HG03575 (cell line): ENCODE results near the gene ALPG.
"Not testable (repeated sequence)": the region's sequence is repeated elsewhere in the genome, so short reads cannot be mapped to it uniquely, and the experiment has no call there.

ENCODE experiments used
- ATAC-seq: cut with Tn5 transposase; IDR thresholded peaks from one replicate; pipeline ENCODE4 v1.9.1; 2021; ENCODE audit not compliant: unreplicated experiment, insufficient number of reproducible peaks, low FRiP score; ENCODE audit errors: extremely low read depth

The ALPG gene

GRCh38 chr2:232375164-232375563 is 31.5 kb upstream of the ALPG start:
- no peak for ATAC-seq

GRCh38 chr2:232376260-232376659 is 30.4 kb upstream of the ALPG start:
- ATAC-seq, result no peak

GRCh38 chr2:232376713-232377112 is 29.9 kb upstream of the ALPG start:
- ATAC-seq, result no peak

- ATAC-seq, result no peak
These were observed 29.3 kb upstream of the ALPG start for GRCh38 chr2:232377319-232377718.

- ATAC-seq, result no peak
These were observed 28.6 kb upstream of the ALPG start for GRCh38 chr2:232377841-232378734.

GRCh38 chr2:232378735-232379151 is 27.9 kb upstream of the ALPG start, which contains the start of gene ALPP:
Gene ALPP, plus strand, starts transcription at chr2:232378751. Its CDS starts 52 bp downstream, at chr2:232378803.
- not testable (repeated sequence) for ATAC-seq

- not testable (repeated sequence) for ATAC-seq
These were observed 26.7 kb upstream of the ALPG start for GRCh38 chr2:232379610-232380590.

- not testable (repeated sequence) for ATAC-seq
These were observed 25.2 kb upstream of the ALPG start for GRCh38 chr2:232381204-232382031.

- ATAC-seq, result no peak
These were observed 24.1 kb upstream of the ALPG start for GRCh38 chr2:232382331-232383225.

GRCh38 chr2:232384466-232384865 is 22.2 kb upstream of the ALPG start:
- ATAC-seq, result no peak

- ATAC-seq, result not testable (repeated sequence)
These were observed 21.6 kb upstream of the ALPG start for GRCh38 chr2:232385058-232385457.

- no peak for ATAC-seq
These were observed 20.8 kb upstream of the ALPG start for GRCh38 chr2:232385660-232386489.

GRCh38 chr2:232386490-232386739 is 20.2 kb upstream of the ALPG start:
- ATAC-seq, result no peak

GRCh38 chr2:232386740-232387450 is 19.7 kb upstream of the ALPG start:
- ATAC-seq, result no peak

GRCh38 chr2:232387451-232388171 is 19.0 kb upstream of the ALPG start:
- ATAC-seq, result no peak

GRCh38 chr2:232388324-232388891 is 18.2 kb upstream of the ALPG start:
- ATAC-seq, result no peak
